ENCODE measurements around the gene PHOSPHO1.

The PHOSPHO1 gene

GRCh38 chr17:49200423-49201083 lies 30.0 kb downstream of the PHOSPHO1 start:
- CTCF ChIA-PET: interaction anchor here (1.3 to 17.4 kb wide), 5 partner anchors 9 to 27 kb away, joined by 3 to 165 read pairs (median 6); partner anchors contain the start of gene PHOSPHO1
- no peak overlapping the region for H3K4me3 ChIP-seq (ENCODE audit: low read depth, low read length)
- TF ChIP-seq CTCF (IDR thresholded peaks at IDR 0.05; ENCODE audit: insufficient read depth, low read length, missing control alignments): no peak
- no peak for DNase-seq (ENCODE audit: low read depth, low spot score)
- POLR2A ChIA-PET: interaction anchor here (0.6 to 0.8 kb wide), 2 partner anchors 53 to 59 kb away, joined by 3 read pairs; no protein-coding TSS in a partner anchor

GRCh38 chr17:49198211-49198610 lies 32.4 kb downstream of the PHOSPHO1 start:
- DNase-seq (ENCODE audit: low read depth, low spot score): no peak
- no peak overlapping the region for H3K4me3 ChIP-seq (ENCODE audit: low read depth, low read length)
- ChIA-PET POLR2A (interaction anchor here (1.1 kb wide), 1 partner anchor 14 kb away, joined by 3 read pairs; no protein-coding TSS in a partner anchor), CTCF (interaction anchor here (0.9 to 17.4 kb wide), 4 partner anchors 17 to 93 kb away, joined by 3 to 165 read pairs (median 12); partner anchors contain the start of gene PHOSPHO1)
- TF ChIP-seq CTCF (IDR thresholded peaks at IDR 0.05; ENCODE audit: insufficient read depth, low read length, missing control alignments): no peak

- POLR2A ChIA-PET: no interaction called here
- H3K4me3 ChIP-seq (ENCODE audit: low read depth, low read length): no peak overlapping the region
- TF ChIP-seq CTCF (IDR thresholded peaks at IDR 0.05; ENCODE audit: insufficient read depth, low read length, missing control alignments): no peak
- DNase-seq (ENCODE audit: low read depth, low spot score): no peak
- CTCF ChIA-PET: interaction anchor here (0.9 to 17.4 kb wide), 4 partner anchors 17 to 93 kb away, joined by 3 to 165 read pairs (median 12); partner anchors contain the start of gene PHOSPHO1
Observed at GRCh38 chr17:49197346-49197998, 33.1 kb downstream of the PHOSPHO1 start.

GRCh38 chr17:49196520-49196919 lies 34.1 kb downstream of the PHOSPHO1 start:
- TF ChIP-seq CTCF (IDR thresholded peaks at IDR 0.05; ENCODE audit: insufficient read depth, low read length, missing control alignments): no peak
- ChIA-PET POLR2A (no interaction called here), CTCF (interaction anchor here (17.4 kb wide), 1 partner anchor 31 kb away, joined by 165 read pairs; the partner anchor contains the start of gene PHOSPHO1)
- DNase-seq (ENCODE audit: low read depth, low spot score): no peak
- no peak overlapping the region for H3K4me3 ChIP-seq (ENCODE audit: low read depth, low read length)

- POLR2A ChIA-PET: no interaction called here
- H3K4me3 ChIP-seq (ENCODE audit: low read depth, low read length): no peak overlapping the region
- CTCF ChIA-PET: interaction anchor here (1.6 to 17.4 kb wide), 2 partner anchors 32 to 95 kb away, joined by 4 to 165 read pairs; partner anchors contain the start of gene PHOSPHO1
- DNase-seq (ENCODE audit: low read depth, low spot score): no peak
- TF ChIP-seq CTCF (IDR thresholded peaks at IDR 0.05; ENCODE audit: insufficient read depth, low read length, missing control alignments): no peak
Observed at GRCh38 chr17:49195751-49196150, 34.8 kb downstream of the PHOSPHO1 start.

GRCh38 chr17:49194297-49194607 lies 36.3 kb downstream of the PHOSPHO1 start:
- DNase-seq (ENCODE audit: low read depth, low spot score): no peak
- ChIA-PET CTCF (interaction anchor here (1.1 to 17.4 kb wide), 3 partner anchors 13 to 97 kb away, joined by 3 to 165 read pairs (median 4); partner anchors contain the start of gene PHOSPHO1), POLR2A (no interaction called here)
- H3K4me3 ChIP-seq (ENCODE audit: low read depth, low read length): no peak overlapping the region; the same call in 1 of the 2 replicates
- TF ChIP-seq CTCF (IDR thresholded peaks at IDR 0.05; ENCODE audit: insufficient read depth, low read length, missing control alignments): no peak
